ENCODE results near the gene STK25.

DNA sequence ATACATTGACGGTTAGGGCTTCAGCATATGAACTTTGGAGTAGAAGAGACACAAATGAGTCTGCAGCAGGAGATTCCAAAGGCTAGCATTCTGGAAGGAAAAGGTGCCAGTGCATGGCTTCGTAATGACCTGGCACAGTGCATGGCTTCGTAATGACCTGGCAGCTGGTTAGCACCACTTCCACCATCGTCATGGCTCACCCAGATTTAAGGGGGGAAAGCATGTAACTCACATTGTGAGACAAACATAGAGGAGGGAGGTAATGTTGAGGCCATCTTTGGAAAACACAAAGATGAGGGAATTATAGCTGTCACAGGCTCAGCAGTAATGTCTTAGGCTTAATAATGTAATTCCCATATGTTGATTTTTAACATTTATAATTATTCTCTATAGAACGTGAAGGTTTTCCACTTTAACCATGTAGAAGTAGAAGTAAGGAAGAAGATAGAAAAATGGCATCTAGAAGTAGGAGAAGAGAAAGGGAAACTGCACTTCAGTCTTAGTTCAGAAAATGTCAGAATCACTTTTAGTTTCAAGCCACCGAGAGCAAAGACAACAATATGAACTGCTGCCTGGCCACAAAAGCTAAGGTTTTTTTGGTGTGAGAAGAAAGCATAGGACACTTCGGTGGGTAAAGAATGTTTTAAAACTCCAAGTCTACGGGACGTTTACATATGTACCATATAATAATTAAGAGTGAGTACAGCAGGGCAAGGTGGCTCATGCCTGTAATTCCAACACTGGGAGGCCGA lies 6.8 kb upstream of the STK25 start:
- TF ChIP-seq SPI1 (IDR thresholded peaks at IDR 0.05; ENCODE audit: borderline replicate concordance, insufficient read depth, low read depth, low read length) (no peak), ASH2L (IDR thresholded peaks at IDR 0.05; ENCODE audit: borderline replicate concordance, low read depth) (peak; percentile 95; the same call in 1 of the 2 replicates), TCF12 (IDR thresholded peaks at IDR 0.05; ENCODE audit: low read depth, low read length) (no peak), NBN (IDR thresholded peaks at IDR 0.05) (no peak), DPF2 (IDR thresholded peaks at IDR 0.05) (no peak), POLR2A (IDR thresholded peaks at IDR 0.05; ENCODE audit: low read depth, low read length) (no peak), BACH1 (IDR thresholded peaks at IDR 0.05; ENCODE audit: borderline replicate concordance) (no peak), ZZZ3 (IDR thresholded peaks at IDR 0.05; ENCODE audit: control insufficient read depth, insufficient read length, low read depth) (no peak), POLR2AphosphoS5 (IDR thresholded peaks at IDR 0.05; ENCODE audit: low read length) (no peak), ZNF24 (IDR thresholded peaks at IDR 0.05) (no peak)
- TF ChIP-seq, protein P1, sequence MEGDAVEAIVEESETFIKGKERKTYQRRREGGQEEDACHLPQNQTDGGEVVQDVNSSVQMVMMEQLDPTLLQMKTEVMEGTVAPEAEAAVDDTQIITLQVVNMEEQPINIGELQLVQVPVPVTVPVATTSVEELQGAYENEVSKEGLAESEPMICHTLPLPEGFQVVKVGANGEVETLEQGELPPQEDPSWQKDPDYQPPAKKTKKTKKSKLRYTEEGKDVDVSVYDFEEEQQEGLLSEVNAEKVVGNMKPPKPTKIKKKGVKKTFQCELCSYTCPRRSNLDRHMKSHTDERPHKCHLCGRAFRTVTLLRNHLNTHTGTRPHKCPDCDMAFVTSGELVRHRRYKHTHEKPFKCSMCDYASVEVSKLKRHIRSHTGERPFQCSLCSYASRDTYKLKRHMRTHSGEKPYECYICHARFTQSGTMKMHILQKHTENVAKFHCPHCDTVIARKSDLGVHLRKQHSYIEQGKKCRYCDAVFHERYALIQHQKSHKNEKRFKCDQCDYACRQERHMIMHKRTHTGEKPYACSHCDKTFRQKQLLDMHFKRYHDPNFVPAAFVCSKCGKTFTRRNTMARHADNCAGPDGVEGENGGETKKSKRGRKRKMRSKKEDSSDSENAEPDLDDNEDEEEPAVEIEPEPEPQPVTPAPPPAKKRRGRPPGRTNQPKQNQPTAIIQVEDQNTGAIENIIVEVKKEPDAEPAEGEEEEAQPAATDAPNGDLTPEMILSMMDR (IDR thresholded peaks at IDR 0.05 in 2 of 3, conservative IDR thresholded peaks at IDR 0.05 in 1 of 3; ENCODE audit: control insufficient read depth in 2 of 3, extremely low read depth in 1 of 3, insufficient read depth in 1 of 3, low read depth in 3 of 3, low read length in 3 of 3) = no peak
- TF ChIP-seq, protein P2, sequence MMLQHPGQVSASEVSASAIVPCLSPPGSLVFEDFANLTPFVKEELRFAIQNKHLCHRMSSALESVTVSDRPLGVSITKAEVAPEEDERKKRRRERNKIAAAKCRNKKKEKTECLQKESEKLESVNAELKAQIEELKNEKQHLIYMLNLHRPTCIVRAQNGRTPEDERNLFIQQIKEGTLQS (IDR thresholded peaks at IDR 0.05; ENCODE audit: borderline replicate concordance, extremely low read depth, low read depth, low read length) = no peak
- TF ChIP-seq, protein P3, sequence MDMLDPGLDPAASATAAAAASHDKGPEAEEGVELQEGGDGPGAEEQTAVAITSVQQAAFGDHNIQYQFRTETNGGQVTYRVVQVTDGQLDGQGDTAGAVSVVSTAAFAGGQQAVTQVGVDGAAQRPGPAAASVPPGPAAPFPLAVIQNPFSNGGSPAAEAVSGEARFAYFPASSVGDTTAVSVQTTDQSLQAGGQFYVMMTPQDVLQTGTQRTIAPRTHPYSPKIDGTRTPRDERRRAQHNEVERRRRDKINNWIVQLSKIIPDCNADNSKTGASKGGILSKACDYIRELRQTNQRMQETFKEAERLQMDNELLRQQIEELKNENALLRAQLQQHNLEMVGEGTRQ (IDR thresholded peaks at IDR 0.05; ENCODE audit: borderline replicate concordance, low read depth, low read length) = no peak
